ENCODE data around the gene CDH23. TPM values are rescaled to one million over a fixed set of nuclear protein-coding genes. Genes with fewer than 3 reads are reported as not detected.

CDH23 gene
- total RNA-seq, 1 experiment from 2014 or later, result 7.8 TPM

DNA sequence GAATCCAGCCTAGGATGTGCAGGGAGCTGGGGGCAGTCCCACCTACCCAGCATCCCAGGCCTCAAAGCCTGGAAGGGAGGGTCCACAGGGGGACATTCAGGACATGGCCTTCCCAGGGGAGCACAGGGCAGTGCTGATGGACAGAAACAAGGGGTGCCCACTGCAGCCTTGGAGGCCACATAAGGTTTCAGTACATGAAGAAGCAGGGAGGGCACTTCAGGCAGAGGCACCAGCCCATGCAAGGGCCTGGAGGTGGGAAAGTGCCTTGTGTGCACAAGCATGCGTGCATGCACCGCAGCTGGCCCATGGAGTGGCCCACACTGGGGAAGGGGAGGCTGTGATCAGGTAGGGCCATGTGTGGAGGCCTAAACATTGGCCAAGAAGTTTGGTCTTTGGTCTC, 313.8 kb downstream of the CDH23 start:
- H3K79me2 ChIP-seq (ENCODE audit: low read depth), result no peaks in the 10 kb centered on the region
- CTCF ChIA-PET, result no interaction called here
- BruUV-seq (replicated peaks), result no TSS peak

GRCh38 chr10:71711052-71711623, 314.4 kb downstream of the CDH23 start:
- Histone ChIP-seq H3K27me3 (ENCODE audit: insufficient read depth, low read depth) (no peaks in the 10 kb centered on the region), H3K36me3 (ENCODE audit: low read depth) (no peaks in the 10 kb centered on the region), H3K27ac (no peak overlapping the region), H3K79me2 (ENCODE audit: low read depth) (no peaks in the 10 kb centered on the region), H4K20me1 (ENCODE audit: insufficient read depth) (no peaks in the 10 kb centered on the region), H3K9me2 (ENCODE audit: insufficient read depth) (no peaks in the 10 kb centered on the region), H3K9me3 (ENCODE audit: insufficient read depth, low read depth) (no peaks in the 10 kb centered on the region), H3K4me3 (no peak overlapping the region), H3K4me1 (replicated peaks; ENCODE audit: insufficient read depth) (peaks cover 20% of the 10 kb centered on the region), H3F3A (ENCODE audit: insufficient read depth, low read depth) (peaks cover 6% of the 10 kb centered on the region; the same call in 1 of the 2 replicates), H2AFZ (no peak overlapping the region), H3K4me2 (no peak overlapping the region)
- intact Hi-C loops (cut with micrococcal nuclease; ENCODE audit: unreplicated experiment), result loop anchor here (5.0 kb wide), 1 partner anchor 101 kb away; no protein-coding TSS in a partner anchor
- ChIA-PET CTCF (interaction anchor here (0.7 kb wide), 1 partner anchor 535 kb away, joined by 15 read pairs; no protein-coding TSS in a partner anchor), POLR2A (ENCODE audit: unreplicated experiment) (no interaction called here)
- DNase-seq, result no peak
- TF ChIP-seq, protein P1, sequence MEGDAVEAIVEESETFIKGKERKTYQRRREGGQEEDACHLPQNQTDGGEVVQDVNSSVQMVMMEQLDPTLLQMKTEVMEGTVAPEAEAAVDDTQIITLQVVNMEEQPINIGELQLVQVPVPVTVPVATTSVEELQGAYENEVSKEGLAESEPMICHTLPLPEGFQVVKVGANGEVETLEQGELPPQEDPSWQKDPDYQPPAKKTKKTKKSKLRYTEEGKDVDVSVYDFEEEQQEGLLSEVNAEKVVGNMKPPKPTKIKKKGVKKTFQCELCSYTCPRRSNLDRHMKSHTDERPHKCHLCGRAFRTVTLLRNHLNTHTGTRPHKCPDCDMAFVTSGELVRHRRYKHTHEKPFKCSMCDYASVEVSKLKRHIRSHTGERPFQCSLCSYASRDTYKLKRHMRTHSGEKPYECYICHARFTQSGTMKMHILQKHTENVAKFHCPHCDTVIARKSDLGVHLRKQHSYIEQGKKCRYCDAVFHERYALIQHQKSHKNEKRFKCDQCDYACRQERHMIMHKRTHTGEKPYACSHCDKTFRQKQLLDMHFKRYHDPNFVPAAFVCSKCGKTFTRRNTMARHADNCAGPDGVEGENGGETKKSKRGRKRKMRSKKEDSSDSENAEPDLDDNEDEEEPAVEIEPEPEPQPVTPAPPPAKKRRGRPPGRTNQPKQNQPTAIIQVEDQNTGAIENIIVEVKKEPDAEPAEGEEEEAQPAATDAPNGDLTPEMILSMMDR (conservative IDR thresholded peaks at IDR 0.05), result no peak
- no peak for TF ChIP-seq EZH2 (IDR thresholded peaks at IDR 0.05; ENCODE audit: low read depth)
- no TSS peak for BruUV-seq (replicated peaks)

More for the DNA sequence above, 313.8 kb downstream of the CDH23 start:
- H4K20me1 ChIP-seq (ENCODE audit: insufficient read depth), result no peaks in the 10 kb centered on the region
- no peaks in the 10 kb centered on the region for H3K27me3 ChIP-seq (ENCODE audit: insufficient read depth, low read depth)
- no peak overlapping the region for H3K4me3 ChIP-seq
- H3F3A ChIP-seq (ENCODE audit: insufficient read depth, low read depth), result peaks cover 6% of the 10 kb centered on the region; the same call in 1 of the 2 replicates
- POLR2A ChIA-PET (ENCODE audit: unreplicated experiment), result no interaction called here
- no peak overlapping the region for H2AFZ ChIP-seq
- DNase-seq, result no peak
- no peaks in the 10 kb centered on the region for H3K9me2 ChIP-seq (ENCODE audit: insufficient read depth)
- H3K4me1 ChIP-seq (replicated peaks; ENCODE audit: insufficient read depth), result peaks cover 20% of the 10 kb centered on the region
- TF ChIP-seq EZH2 (IDR thresholded peaks at IDR 0.05; ENCODE audit: low read depth), result no peak
- TF ChIP-seq, protein P1 (conservative IDR thresholded peaks at IDR 0.05), result no peak
- H3K27ac ChIP-seq, result no peak overlapping the region
- H3K4me2 ChIP-seq, result no peak overlapping the region
- H3K36me3 ChIP-seq (ENCODE audit: low read depth), result no peaks in the 10 kb centered on the region
- H3K9me3 ChIP-seq (ENCODE audit: insufficient read depth, low read depth), result no peaks in the 10 kb centered on the region
- intact Hi-C loops (cut with micrococcal nuclease; ENCODE audit: unreplicated experiment), result loop anchor here (5.0 kb wide), 1 partner anchor 102 kb away; no protein-coding TSS in a partner anchor

GRCh38 chr10:71712170-71712569, 315.4 kb downstream of the CDH23 start:
- Histone ChIP-seq H3K27ac (no peak overlapping the region), H2AFZ (no peak overlapping the region), H3K4me1 (replicated peaks; ENCODE audit: insufficient read depth) (peaks cover 20% of the 10 kb centered on the region), H3K4me2 (no peak overlapping the region), H3K9me2 (ENCODE audit: insufficient read depth) (no peaks in the 10 kb centered on the region), H3K79me2 (ENCODE audit: low read depth) (no peaks in the 10 kb centered on the region), H3K4me3 (no peak overlapping the region), H3F3A (ENCODE audit: insufficient read depth, low read depth) (peaks cover 6% of the 10 kb centered on the region; the same call in 1 of the 2 replicates), H3K27me3 (ENCODE audit: insufficient read depth, low read depth) (no peaks in the 10 kb centered on the region), H3K36me3 (ENCODE audit: low read depth) (no peaks in the 10 kb centered on the region), H4K20me1 (ENCODE audit: insufficient read depth) (no peaks in the 10 kb centered on the region), H3K9me3 (ENCODE audit: insufficient read depth, low read depth) (no peaks in the 10 kb centered on the region)
- BruUV-seq (replicated peaks), result no TSS peak
- no peak for TF ChIP-seq EZH2 (IDR thresholded peaks at IDR 0.05; ENCODE audit: low read depth)
- TF ChIP-seq, protein P1 (conservative IDR thresholded peaks at IDR 0.05), result no peak
- intact Hi-C loops (cut with micrococcal nuclease; ENCODE audit: unreplicated experiment), result loop anchor here (5.0 kb wide), 1 partner anchor 100 kb away; no protein-coding TSS in a partner anchor
- ChIA-PET POLR2A (ENCODE audit: unreplicated experiment) (no interaction called here), CTCF (interaction anchor here (1.3 kb wide), 1 partner anchor 15 kb away, joined by 3 read pairs; no protein-coding TSS in a partner anchor)
- DNase-seq, result no peak
